Fibroblast of lung (primary cell): ENCODE data around the gene TXNDC16. TPM values are rescaled to one million over a fixed set of nuclear protein-coding genes. Genes with fewer than 3 reads are reported as not detected.

Experiments
- DNase-seq, 2 donors: peaks; one replicate each; pipeline versions ENCODE4 v3.0.0 to v3.0.0-alpha.2; 2010; ENCODE audit warnings: low read depth in 2 of 2
- H2AFZ ChIP-seq: 2 replicates; pipeline ENCODE4 v1.5.1; 2012; ENCODE audit warnings: low read length, control low read depth, inconsistent platforms
- H3K27ac ChIP-seq: 2 replicates; pipeline ENCODE4 v1.5.1; 2011; ENCODE audit warnings: low read length, control low read depth; ENCODE audit not compliant: insufficient read depth
- H3K27me3 ChIP-seq: 2 replicates; pipeline ENCODE4 v1.5.1; 2011; ENCODE audit warnings: mild to moderate bottlenecking, low read length; ENCODE audit not compliant: control insufficient read depth, insufficient read depth
- H3K36me3 ChIP-seq: 2 replicates; pipeline ENCODE4 v1.5.1; 2011; ENCODE audit warnings: low read length; ENCODE audit not compliant: control insufficient read depth, insufficient read depth
- H3K4me1 ChIP-seq: 2 replicates; pipeline ENCODE4 v1.5.1; 2011; ENCODE audit warnings: low read length; ENCODE audit not compliant: control insufficient read depth, insufficient read depth; ENCODE audit errors: extremely low read depth
- H3K4me2 ChIP-seq: 2 replicates; pipeline ENCODE4 v1.5.1; 2011; ENCODE audit warnings: low read length, control low read depth; ENCODE audit not compliant: insufficient read depth; ENCODE audit errors: extremely low read depth
- H3K4me3 ChIP-seq, 4 experiments: fragments of 200-600 bp in 1 of 4; sonication (generic) in 1 of 4; replicated peaks in 1 of 4; 2 replicates each; pipeline ENCODE4 v1.5.1; 2011 to 2016; ENCODE audit warnings: low read length in 4 of 4, low read depth in 3 of 4, mild to moderate bottlenecking in 3 of 4, control low read depth in 2 of 4, inconsistent platforms in 1 of 4, mixed read lengths in 1 of 4; ENCODE audit not compliant: insufficient read depth in 1 of 4; ENCODE audit errors: control extremely low read depth in 1 of 4
- H3K79me2 ChIP-seq: 2 replicates; pipeline ENCODE4 v1.5.1; 2012; ENCODE audit warnings: mild to moderate bottlenecking, low read length, inconsistent platforms; ENCODE audit not compliant: control insufficient read depth, insufficient read depth
- H3K9ac ChIP-seq: 2 replicates; pipeline ENCODE4 v1.5.1; 2011; ENCODE audit warnings: mild to moderate bottlenecking, low read length, control low read depth; ENCODE audit not compliant: insufficient read depth
- H3K9me3 ChIP-seq: 2 replicates; pipeline ENCODE4 v1.5.1; 2012; ENCODE audit warnings: low read depth, low read length; ENCODE audit not compliant: control insufficient read depth, insufficient read depth
- H4K20me1 ChIP-seq: 2 replicates; pipeline ENCODE4 v1.5.1; 2011; ENCODE audit warnings: low read length; ENCODE audit not compliant: control insufficient read depth, insufficient read depth; ENCODE audit errors: extremely low read depth
- CTCF ChIP-seq, 2 donors: IDR thresholded peaks in 1 of 2; conservative IDR thresholded peaks in 1 of 2; 1 replicate in 1 of 2; 2 replicates in 1 of 2; pipeline ENCODE4 v1.5.1; 2011 to 2012; ENCODE audit warnings: low read length in 2 of 2, control low read depth in 1 of 2, inconsistent platforms in 1 of 2, low read depth in 1 of 2, mild to moderate bottlenecking in 1 of 2
- EZH2 ChIP-seq: IDR thresholded peaks from 2 replicates; pipeline ENCODE4 v1.5.1; 2012; ENCODE audit warnings: low read length, control low read depth, mild to moderate bottlenecking; ENCODE audit errors: missing control alignments
- polyA plus RNA-seq, 2 donors: library from polyadenylated mRNA; depleted of rRNA in 1 of 2; stranded (reverse) in 1 of 2; unstranded in 1 of 2; fragments of >200 nt; gene quantifications; 2 replicates each; pipeline ENCODE4 v1.2.1, GENCODE V29; 2011 to 2012; ENCODE audit warnings: missing spikeins in 1 of 2
- total RNA-seq: library from RNA; depleted of rRNA; stranded (reverse); fragments of >200 nt; gene quantifications from 2 replicates; pipeline ENCODE4 v1.2.1, GENCODE V29; 2014

The TXNDC16 gene
- total and polyA plus RNA-seq, 2 donors (not counting 1 experiment from before 2014, with no cell fraction given), result 3.0 to 6.6 TPM

- Histone ChIP-seq H3K27me3 (no peaks in the 10 kb centered on the region), H3K36me3 (no peaks in the 10 kb centered on the region), H3K4me1 (no peaks in the 10 kb centered on the region), H3K79me2 (no peaks in the 10 kb centered on the region), H2AFZ (no peak overlapping the region), H3K4me3 (no peak overlapping the region), H3K9me3 (no peaks in the 10 kb centered on the region), H3K9ac (no peak overlapping the region), H4K20me1 (no peaks in the 10 kb centered on the region), H3K27ac (no peak overlapping the region), H3K4me2 (no peak overlapping the region)
- no peak for DNase-seq
- TF ChIP-seq CTCF (conservative IDR thresholded peaks at IDR 0.05 in 1 of 2, IDR thresholded peaks at IDR 0.05 in 1 of 2; ENCODE audit: low read depth in 1 of 2, low read length in 2 of 2) (no peak), EZH2 (no peak)
These were observed 46.3 kb upstream of the TXNDC16 start for GRCh38 chr14:52598568-52598967.

GRCh38 chr14:52596861-52597260 lies 44.6 kb upstream of the TXNDC16 start:
- H3K4me2 ChIP-seq, result no peak overlapping the region
- H3K4me1 ChIP-seq, result no peaks in the 10 kb centered on the region
- DNase-seq, result peak in 1 of 2 donors; percentile 19
- H3K27me3 ChIP-seq, result no peaks in the 10 kb centered on the region
- no peaks in the 10 kb centered on the region for H3K79me2 ChIP-seq
- H3K27ac ChIP-seq, result no peak overlapping the region
- H3K36me3 ChIP-seq, result no peaks in the 10 kb centered on the region
- H3K4me3 ChIP-seq, result no peak overlapping the region
- H3K9me3 ChIP-seq, result no peaks in the 10 kb centered on the region
- H3K9ac ChIP-seq, result no peak overlapping the region
- TF ChIP-seq EZH2, result no peak
- TF ChIP-seq CTCF (conservative IDR thresholded peaks at IDR 0.05 in 1 of 2, IDR thresholded peaks at IDR 0.05 in 1 of 2; ENCODE audit: low read depth in 1 of 2, low read length in 2 of 2), result no peak
- H2AFZ ChIP-seq, result no peak overlapping the region
- no peaks in the 10 kb centered on the region for H4K20me1 ChIP-seq

GRCh38 chr14:52596320-52596719 lies 44.0 kb upstream of the TXNDC16 start:
- Histone ChIP-seq H3K79me2 (no peaks in the 10 kb centered on the region), H3K9me3 (no peaks in the 10 kb centered on the region), H3K4me3 (no peak overlapping the region), H4K20me1 (no peaks in the 10 kb centered on the region), H3K27me3 (no peaks in the 10 kb centered on the region), H3K36me3 (no peaks in the 10 kb centered on the region), H3K4me1 (no peaks in the 10 kb centered on the region), H3K4me2 (no peak overlapping the region), H2AFZ (no peak overlapping the region), H3K27ac (no peak overlapping the region), H3K9ac (no peak overlapping the region)
- TF ChIP-seq CTCF (conservative IDR thresholded peaks at IDR 0.05 in 1 of 2, IDR thresholded peaks at IDR 0.05 in 1 of 2; ENCODE audit: low read depth in 1 of 2, low read length in 2 of 2), result no peak
- no peak for TF ChIP-seq EZH2
- no peak for DNase-seq
